Amniotic epithelial cell (primary cell): ENCODE results near the gene TOP2A.

ENCODE experiments used
- DNase-seq: peaks from one replicate; pipeline ENCODE4 v3.0.0-alpha.2; 2010; ENCODE audit warnings: low read depth

TOP2A gene

GRCh38 chr17:40417609-40418427 is at the start of gene TOP2A:
TOP2A (minus strand) TSS chr17:40417896; CDS start chr17:40417791, 105 bp downstream.
- DNase-seq, result peak; percentile 99

GRCh38 chr17:40467281-40467867 is 49.7 kb upstream of the TOP2A start:
- DNase-seq, result no peak

GRCh38 chr17:40466298-40466971 is 48.7 kb upstream of the TOP2A start:
- no peak for DNase-seq

GRCh38 chr17:40464392-40464855 is 46.7 kb upstream of the TOP2A start:
- no peak for DNase-seq

- DNase-seq, result no peak
These were observed 45.4 kb upstream of the TOP2A start for GRCh38 chr17:40463122-40463550.

- no peak for DNase-seq
These were observed 44.8 kb upstream of the TOP2A start for GRCh38 chr17:40462343-40463121.

GRCh38 chr17:40461732-40462342 is 44.1 kb upstream of the TOP2A start:
- no peak for DNase-seq

GRCh38 chr17:40460968-40461731 is 43.5 kb upstream of the TOP2A start:
- DNase-seq, result no peak

GRCh38 chr17:40460604-40460967 is 42.9 kb upstream of the TOP2A start:
- DNase-seq, result no peak

GRCh38 chr17:40459636-40460603 is 42.2 kb upstream of the TOP2A start:
- peak; percentile 15 for DNase-seq

GRCh38 chr17:40458851-40459482 is 41.3 kb upstream of the TOP2A start:
- DNase-seq, result peak; percentile 39

GRCh38 chr17:40457964-40458791 is 40.5 kb upstream of the TOP2A start:
- peak; percentile 86 for DNase-seq

GRCh38 chr17:40457369-40457768 is 39.7 kb upstream of the TOP2A start:
- DNase-seq, result peak; percentile 4

GRCh38 chr17:40456396-40456951 is 38.8 kb upstream of the TOP2A start:
- peak; percentile 7 for DNase-seq

- DNase-seq, result no peak
These were observed 36.9 kb upstream of the TOP2A start for GRCh38 chr17:40454613-40454995.

GRCh38 chr17:40453881-40454612 is 36.4 kb upstream of the TOP2A start:
- peak; percentile 84 for DNase-seq

- DNase-seq, result peak; percentile 44
These were observed 35.3 kb upstream of the TOP2A start for GRCh38 chr17:40452921-40453378.
